T-helper 22 cell (primary cell): Measurements from ENCODE around the gene IL31RA.
A peak's percentile ranks its signal among the peaks of the same experiment; 100 is the strongest.

Experiments used
- DNase-seq: peaks from one replicate; pipeline ENCODE4 v3.0.0-alpha.2; 2020; ENCODE audit warnings: low read depth

The IL31RA gene

GRCh38 chr5:55902696-55903095 lies 51.5 kb downstream of the IL31RA start:
- DNase-seq: no peak

- DNase-seq: peak; percentile 53
These were observed 52.1 kb downstream of the IL31RA start for GRCh38 chr5:55903121-55903701.

- DNase-seq: no peak
These were observed 53.0 kb downstream of the IL31RA start for GRCh38 chr5:55904152-55904551.

GRCh38 chr5:55905251-55905650 lies 54.1 kb downstream of the IL31RA start:
- DNase-seq: no peak

- no peak for DNase-seq
These were observed 56.8 kb downstream of the IL31RA start for GRCh38 chr5:55907927-55908326.

GRCh38 chr5:55908804-55909203 lies 57.6 kb downstream of the IL31RA start:
- DNase-seq: no peak

- no peak for DNase-seq
These were observed 60.9 kb downstream of the IL31RA start for GRCh38 chr5:55911784-55912653.

- no peak for DNase-seq
These were observed 62.6 kb downstream of the IL31RA start for GRCh38 chr5:55913466-55914413.

- DNase-seq: no peak
These were observed 63.8 kb downstream of the IL31RA start for GRCh38 chr5:55914971-55915370.

- DNase-seq: no peak
These were observed 64.6 kb downstream of the IL31RA start for GRCh38 chr5:55915783-55916182.

- DNase-seq: no peak
These were observed 65.8 kb downstream of the IL31RA start for GRCh38 chr5:55916986-55917385.

- DNase-seq: no peak
These were observed 66.4 kb downstream of the IL31RA start for GRCh38 chr5:55917402-55918086.

- DNase-seq: no peak
These were observed 67.2 kb downstream of the IL31RA start for GRCh38 chr5:55918087-55919035.

- DNase-seq: no peak
These were observed 68.5 kb downstream of the IL31RA start for GRCh38 chr5:55919625-55920024.

GRCh38 chr5:55920784-55921183 lies 69.6 kb downstream of the IL31RA start:
- DNase-seq: no peak

- no peak for DNase-seq
These were observed 70.5 kb downstream of the IL31RA start for GRCh38 chr5:55921617-55922016.

GRCh38 chr5:55923177-55923771 lies 72.1 kb downstream of the IL31RA start:
- DNase-seq: no peak

- DNase-seq: no peak
These were observed 72.8 kb downstream of the IL31RA start for GRCh38 chr5:55923865-55924500.

GRCh38 chr5:55924744-55925143 lies 73.6 kb downstream of the IL31RA start:
- no peak for DNase-seq

- no peak for DNase-seq
These were observed 74.0 kb downstream of the IL31RA start for GRCh38 chr5:55925181-55925580.
